Neutrophil (primary cell): Measurements from ENCODE around the gene RBM15B.

Source experiments
- H3K27ac ChIP-seq: fragments of 200-600 bp; sonication (generic); 2 replicates; pipeline ENCODE4 v1.5.1; 2016; ENCODE audit warnings: mild to moderate bottlenecking, moderate library complexity
- H3K27me3 ChIP-seq: fragments of 200-600 bp; sonication (generic); 2 replicates; pipeline ENCODE4 v1.6.0; 2016; ENCODE audit warnings: mild to moderate bottlenecking
- H3K36me3 ChIP-seq: fragments of 200-600 bp; sonication (generic); 2 replicates; pipeline ENCODE4 v1.5.1; 2017
- H3K4me1 ChIP-seq, 2 experiments: fragments of 200-600 bp in 1 of 2; sonication (generic) in 1 of 2; 1 replicate in 1 of 2; 2 replicates in 1 of 2; pipeline versions ENCODE4 v1.5.1 to v1.6.1; 2013 to 2016; ENCODE audit warnings: low read depth in 1 of 2, low read length in 1 of 2, mild to moderate bottlenecking in 1 of 2, moderate library complexity in 1 of 2; ENCODE audit not compliant: control insufficient read depth in 1 of 2, insufficient read depth in 1 of 2
- H3K4me3 ChIP-seq, 2 experiments: fragments of 200-600 bp in 1 of 2; sonication (generic) in 1 of 2; 1 replicate in 1 of 2; 2 replicates in 1 of 2; pipeline ENCODE4 v1.5.1; 2013 to 2016; ENCODE audit warnings: low read depth in 1 of 2, low read length in 1 of 2, mild to moderate bottlenecking in 1 of 2, moderate library complexity in 1 of 2
- H3K9me3 ChIP-seq: fragments of 200-600 bp; sonication (generic); 2 replicates; pipeline ENCODE4 v1.5.1; 2016
- CTCF ChIP-seq: fragments of 200-600 bp; sonication (generic); IDR thresholded peaks from 2 replicates; pipeline ENCODE4 v1.5.1; 2016; ENCODE audit warnings: antibody characterized with exemption

The RBM15B gene

DNA sequence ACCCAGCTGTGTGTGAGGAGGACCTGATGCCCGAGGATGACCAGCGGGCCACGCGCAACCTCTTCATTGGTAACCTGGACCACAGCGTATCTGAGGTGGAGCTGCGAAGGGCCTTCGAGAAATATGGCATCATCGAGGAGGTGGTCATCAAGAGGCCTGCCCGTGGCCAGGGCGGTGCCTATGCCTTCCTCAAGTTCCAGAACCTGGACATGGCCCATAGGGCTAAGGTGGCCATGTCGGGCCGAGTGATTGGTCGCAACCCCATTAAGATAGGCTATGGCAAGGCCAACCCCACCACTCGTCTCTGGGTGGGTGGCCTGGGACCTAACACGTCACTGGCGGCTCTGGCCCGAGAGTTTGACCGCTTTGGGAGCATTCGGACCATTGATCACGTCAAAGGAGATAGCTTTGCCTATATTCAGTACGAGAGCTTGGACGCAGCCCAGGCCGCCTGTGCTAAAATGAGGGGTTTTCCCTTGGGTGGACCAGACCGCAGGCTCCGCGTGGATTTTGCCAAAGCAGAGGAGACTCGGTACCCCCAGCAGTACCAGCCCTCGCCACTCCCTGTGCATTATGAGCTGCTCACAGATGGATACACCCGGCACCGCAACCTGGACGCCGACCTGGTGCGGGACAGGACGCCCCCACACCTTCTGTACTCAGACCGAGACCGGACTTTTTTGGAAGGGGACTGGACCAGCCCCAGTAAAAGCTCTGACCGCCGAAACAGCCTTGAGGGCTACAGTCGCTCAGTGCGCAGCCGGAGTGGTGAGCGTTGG lies 1.5 kb downstream of the RBM15B start:
- H3K4me1 ChIP-seq = peaks cover 22% of the 10 kb centered on the region in 2 experiments
- no peaks in the 10 kb centered on the region for H3K27me3 ChIP-seq
- TF ChIP-seq CTCF = no peak
- H3K36me3 ChIP-seq = peaks cover 58% of the 10 kb centered on the region
- peak overlapping the region; percentile 90 for H3K27ac ChIP-seq
- no peaks in the 10 kb centered on the region for H3K9me3 ChIP-seq
- H3K4me3 ChIP-seq = peak overlapping the region; percentile 65 to 69

DNA sequence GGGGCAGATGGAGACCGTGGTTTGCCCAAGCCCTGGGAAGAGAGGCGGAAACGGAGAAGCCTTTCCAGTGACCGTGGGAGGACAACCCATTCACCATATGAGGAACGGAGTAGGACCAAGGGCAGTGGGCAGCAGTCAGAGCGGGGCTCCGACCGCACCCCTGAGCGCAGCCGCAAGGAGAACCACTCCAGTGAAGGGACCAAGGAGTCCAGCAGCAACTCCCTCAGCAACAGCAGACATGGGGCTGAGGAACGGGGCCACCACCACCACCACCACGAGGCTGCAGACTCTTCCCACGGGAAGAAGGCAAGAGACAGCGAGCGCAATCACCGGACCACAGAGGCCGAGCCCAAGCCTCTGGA lies 2.0 kb downstream of the RBM15B start:
- Histone ChIP-seq H3K27ac (no peak overlapping the region), H3K4me3 (no peak overlapping the region), H3K9me3 (no peaks in the 10 kb centered on the region), H3K27me3 (no peaks in the 10 kb centered on the region), H3K4me1 (peaks cover 20 to 22% of the 10 kb centered on the region in 2 experiments), H3K36me3 (peaks cover 55% of the 10 kb centered on the region)
- TF ChIP-seq CTCF = no peak

GRCh38 chr3:51393564-51393963 lies 2.5 kb downstream of the RBM15B start:
- Histone ChIP-seq H3K9me3 (no peaks in the 10 kb centered on the region), H3K4me3 (no peak overlapping the region), H3K27me3 (no peaks in the 10 kb centered on the region), H3K27ac (no peak overlapping the region), H3K4me1 (peaks cover 20 to 22% of the 10 kb centered on the region in 2 experiments), H3K36me3 (peaks cover 53% of the 10 kb centered on the region)
- TF ChIP-seq CTCF = no peak

DNA sequence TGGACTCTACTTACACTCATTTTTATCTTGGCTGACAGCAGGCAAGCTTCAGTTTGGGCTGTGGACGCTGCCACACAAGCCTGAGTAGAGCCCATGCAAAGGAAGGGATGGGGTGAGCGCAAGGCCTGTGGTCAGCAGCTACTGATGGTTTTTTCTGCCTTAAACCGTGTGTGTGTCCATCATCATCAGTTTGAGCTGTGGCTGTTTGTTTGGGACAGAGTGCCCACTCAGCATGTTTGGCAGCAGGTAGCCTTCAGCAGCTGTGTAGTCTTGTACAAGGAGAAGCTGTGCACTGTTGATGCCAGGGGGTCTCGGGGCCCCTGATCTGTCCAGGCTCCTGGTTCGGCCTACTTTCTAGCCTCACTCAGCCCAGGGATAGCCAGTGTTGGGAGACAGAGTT lies 3.5 kb downstream of the RBM15B start:
- Histone ChIP-seq H3K27ac (no peak overlapping the region), H3K27me3 (no peaks in the 10 kb centered on the region), H3K36me3 (peaks cover 62% of the 10 kb centered on the region), H3K4me1 (peaks cover 19 to 20% of the 10 kb centered on the region in 2 experiments), H3K9me3 (no peaks in the 10 kb centered on the region), H3K4me3 (no peak overlapping the region)
- no peak for TF ChIP-seq CTCF

GRCh38 chr3:51395493-51396213 lies 4.6 kb downstream of the RBM15B start:
- Histone ChIP-seq H3K36me3 (peaks cover 69% of the 10 kb centered on the region), H3K4me3 (no peak overlapping the region), H3K27ac (no peak overlapping the region), H3K9me3 (no peaks in the 10 kb centered on the region), H3K4me1 (peaks cover 12 to 14% of the 10 kb centered on the region in 2 experiments), H3K27me3 (no peaks in the 10 kb centered on the region)
- TF ChIP-seq CTCF = no peak
